IMR-90 (cell line): ENCODE data around the gene HECW1.

Experiments
- CEBPB ChIP-seq: IDR thresholded peaks from 2 replicates; pipeline ENCODE4 v1.6.1; 2012; ENCODE audit warnings: low read depth, low read length, improper control_type of control experiment
- MAFK ChIP-seq: IDR thresholded peaks from 2 replicates; pipeline ENCODE4 v1.6.1; 2012; ENCODE audit warnings: low read depth, low read length, improper control_type of control experiment
- MXI1 ChIP-seq: IDR thresholded peaks from 2 replicates; pipeline ENCODE4 v1.6.1; 2012; ENCODE audit warnings: low read depth, mild to moderate bottlenecking, low read length, moderate library complexity, borderline replicate concordance
- POLR2A ChIP-seq: IDR thresholded peaks from 2 replicates; pipeline ENCODE4 v1.6.1; 2012; ENCODE audit warnings: mild to moderate bottlenecking, low read depth, low read length
- RCOR1 ChIP-seq: IDR thresholded peaks from 2 replicates; pipeline ENCODE4 v1.6.1; 2012; ENCODE audit warnings: mild to moderate bottlenecking, low read length, improper control_type of control experiment; ENCODE audit not compliant: insufficient replicate concordance
- RFX5 ChIP-seq: IDR thresholded peaks from 2 replicates; pipeline ENCODE4 v1.8.0; 2012; ENCODE audit warnings: low read depth, mild to moderate bottlenecking, low read length, moderate library complexity
- TF ChIP-seq, protein P1 (sequence below): fragments of 150-350 bp; IDR thresholded peaks from 2 replicates; pipeline ENCODE4 v1.6.1; 2016; ENCODE audit warnings: low read depth, mild to moderate bottlenecking, low read length, moderate library complexity, borderline replicate concordance
- TF ChIP-seq, protein P2 (sequence below): conservative IDR thresholded peaks from 2 replicates; pipeline ENCODE4 v1.5.1; 2012; ENCODE audit warnings: mild to moderate bottlenecking, low read depth, low read length, improper control_type of control experiment

DNA sequence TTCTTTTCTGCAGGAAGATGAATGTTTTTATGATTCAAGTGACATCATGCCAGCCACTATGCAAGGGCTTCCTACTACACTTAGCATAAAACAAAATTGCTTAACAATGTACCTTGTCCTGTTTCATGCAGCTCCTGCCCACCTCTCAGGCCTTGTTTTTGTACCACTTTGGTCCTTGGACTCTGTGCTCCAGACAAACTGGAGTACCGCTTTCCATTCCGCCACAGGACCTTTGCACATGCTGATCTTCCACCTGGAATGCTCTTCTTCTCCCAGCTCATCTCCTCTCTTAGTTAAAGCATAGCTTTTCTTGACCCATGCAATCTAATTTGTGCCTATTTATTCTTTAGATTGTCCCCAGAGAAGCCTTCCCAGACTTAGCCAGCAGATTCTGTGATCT lies 393.0 kb downstream of the HECW1 start:
- TF ChIP-seq, protein P1, sequence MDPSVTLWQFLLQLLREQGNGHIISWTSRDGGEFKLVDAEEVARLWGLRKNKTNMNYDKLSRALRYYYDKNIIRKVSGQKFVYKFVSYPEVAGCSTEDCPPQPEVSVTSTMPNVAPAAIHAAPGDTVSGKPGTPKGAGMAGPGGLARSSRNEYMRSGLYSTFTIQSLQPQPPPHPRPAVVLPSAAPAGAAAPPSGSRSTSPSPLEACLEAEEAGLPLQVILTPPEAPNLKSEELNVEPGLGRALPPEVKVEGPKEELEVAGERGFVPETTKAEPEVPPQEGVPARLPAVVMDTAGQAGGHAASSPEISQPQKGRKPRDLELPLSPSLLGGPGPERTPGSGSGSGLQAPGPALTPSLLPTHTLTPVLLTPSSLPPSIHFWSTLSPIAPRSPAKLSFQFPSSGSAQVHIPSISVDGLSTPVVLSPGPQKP, result no peak
- TF ChIP-seq, protein P2, sequence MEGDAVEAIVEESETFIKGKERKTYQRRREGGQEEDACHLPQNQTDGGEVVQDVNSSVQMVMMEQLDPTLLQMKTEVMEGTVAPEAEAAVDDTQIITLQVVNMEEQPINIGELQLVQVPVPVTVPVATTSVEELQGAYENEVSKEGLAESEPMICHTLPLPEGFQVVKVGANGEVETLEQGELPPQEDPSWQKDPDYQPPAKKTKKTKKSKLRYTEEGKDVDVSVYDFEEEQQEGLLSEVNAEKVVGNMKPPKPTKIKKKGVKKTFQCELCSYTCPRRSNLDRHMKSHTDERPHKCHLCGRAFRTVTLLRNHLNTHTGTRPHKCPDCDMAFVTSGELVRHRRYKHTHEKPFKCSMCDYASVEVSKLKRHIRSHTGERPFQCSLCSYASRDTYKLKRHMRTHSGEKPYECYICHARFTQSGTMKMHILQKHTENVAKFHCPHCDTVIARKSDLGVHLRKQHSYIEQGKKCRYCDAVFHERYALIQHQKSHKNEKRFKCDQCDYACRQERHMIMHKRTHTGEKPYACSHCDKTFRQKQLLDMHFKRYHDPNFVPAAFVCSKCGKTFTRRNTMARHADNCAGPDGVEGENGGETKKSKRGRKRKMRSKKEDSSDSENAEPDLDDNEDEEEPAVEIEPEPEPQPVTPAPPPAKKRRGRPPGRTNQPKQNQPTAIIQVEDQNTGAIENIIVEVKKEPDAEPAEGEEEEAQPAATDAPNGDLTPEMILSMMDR, result no peak
- TF ChIP-seq MAFK (no peak), RCOR1 (no peak), MXI1 (no peak), POLR2A (no peak), CEBPB (no peak), RFX5 (no peak)
